Stimulated activated CD4-positive, alpha-beta T cell treated with anti-CD3 and anti-CD28 coated beads, Interleukin-1b, Interleukin-23, amount 100 ng/mL, for 4 hours (primary cell): ENCODE data around the gene NUDC.
A peak's percentile ranks its signal among the peaks of the same experiment; 100 is the strongest.
"Not testable (repeated sequence)": the region's sequence is repeated elsewhere in the genome, so short reads cannot be mapped to it uniquely, and the experiment has no call there.

ENCODE experiments used
- DNase-seq, 2 donors: peaks; one replicate each; pipeline ENCODE4 v3.0.0-alpha.2; 2020; ENCODE audit warnings: low read depth in 2 of 2

Gene NUDC

GRCh38 chr1:26989403-26990109, 68.0 kb downstream of the NUDC start:
- not testable (repeated sequence) for DNase-seq

- peak in 1 of 2 donors; percentile 5 for DNase-seq
Observed at GRCh38 chr1:26991310-26992116, 70.0 kb downstream of the NUDC start.

- peak; percentile 51 to 71 for DNase-seq
Observed at GRCh38 chr1:26993237-26994019, 71.9 kb downstream of the NUDC start, which contains the start of gene TRNP1. Gene TRNP1, plus strand, starts transcription at chr1:26993692. Its CDS starts 95 bp downstream, at chr1:26993787.

GRCh38 chr1:26994020-26994786, 72.7 kb downstream of the NUDC start:
- DNase-seq, result peak in 1 of 2 donors; percentile 28

GRCh38 chr1:26994787-26995517, 73.4 kb downstream of the NUDC start:
- DNase-seq, result no peak

- no peak for DNase-seq
Observed at GRCh38 chr1:26996024-26996423, 74.5 kb downstream of the NUDC start.
